Neural cell (in vitro differentiated cells): ENCODE results near the gene UBE2QL1.

Experiments used
- CTCF ChIP-seq: fragments of 450-650 bp; IDR thresholded peaks from 2 replicates; pipeline ENCODE4 v1.5.1; 2014; ENCODE audit warnings: antibody characterized with exemption, mild to moderate bottlenecking, moderate library complexity; ENCODE audit not compliant: poor library complexity, severe bottlenecking
- EP300 ChIP-seq: fragments of 450-650 bp; conservative IDR thresholded peaks from 2 replicates; pipeline ENCODE4 v1.6.1; 2014; ENCODE audit warnings: antibody characterized with exemption, mild to moderate bottlenecking, moderate library complexity; ENCODE audit not compliant: poor library complexity, severe bottlenecking
- EZH2 ChIP-seq: fragments of 200-600, 300-800 bp; shearing (Covaris generic), sonication (generic); IDR thresholded peaks from 2 replicates; pipeline ENCODE4 v1.6.1; 2014; ENCODE audit warnings: antibody characterized with exemption, low read length, borderline replicate concordance, mild to moderate bottlenecking; ENCODE audit not compliant: insufficient read depth, poor library complexity, severe bottlenecking
- POLR2AphosphoS5 ChIP-seq: IDR thresholded peaks from 2 replicates; pipeline ENCODE4 v1.6.1; 2012
- REST ChIP-seq: IDR thresholded peaks from 2 replicates; pipeline ENCODE4 v1.6.1; 2012; ENCODE audit warnings: borderline replicate concordance
- TAF1 ChIP-seq: IDR thresholded peaks from 2 replicates; pipeline ENCODE4 v1.6.1; 2012; ENCODE audit warnings: low read depth

GRCh38 chr5:6475626-6476312, 27.1 kb downstream of the UBE2QL1 start:
- TF ChIP-seq CTCF (no peak), REST (no peak), POLR2AphosphoS5 (no peak), EP300 (no peak), EZH2 (no peak), TAF1 (no peak)
